ENCODE data around the gene ZDHHC5. TPM values are rescaled to one million over a fixed set of nuclear protein-coding genes. Genes with fewer than 3 reads are reported as not detected.

The ZDHHC5 gene
- total RNA-seq, 4 donors from 2014 or later = 34.0 to 49.2 (median 46.2) TPM

DNA sequence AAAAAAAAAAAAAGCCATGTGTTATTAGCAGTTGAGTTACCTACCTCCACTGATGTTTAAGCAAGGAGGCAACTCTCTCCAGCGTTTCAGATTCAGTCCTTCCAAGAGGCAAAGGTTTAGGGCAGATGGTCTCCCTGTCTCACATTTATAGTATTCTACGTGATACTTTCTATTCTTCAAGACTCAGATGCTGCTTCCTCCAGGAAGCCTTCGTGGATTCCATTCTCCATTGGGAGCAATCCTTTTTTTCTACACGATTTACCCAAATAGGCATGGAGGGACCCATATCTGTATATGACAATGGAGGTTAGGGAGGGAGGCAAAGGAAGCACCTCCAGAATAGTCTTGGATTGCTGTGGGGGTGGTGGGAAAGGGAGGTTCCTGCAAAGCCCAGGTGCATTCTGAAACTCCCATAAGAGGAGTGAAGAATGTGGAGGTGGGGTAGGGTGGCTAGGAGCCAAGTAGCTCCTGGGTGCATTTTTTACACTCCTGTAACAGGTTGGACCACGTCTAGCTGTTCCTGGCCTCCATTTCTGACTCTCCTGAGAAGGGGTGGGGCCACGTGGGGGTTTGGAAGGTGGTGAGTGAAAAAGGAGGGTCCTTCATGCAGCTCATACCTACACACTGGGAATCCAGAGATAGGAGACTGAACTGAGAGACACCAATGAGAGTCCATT is 34.4 kb upstream of the ZDHHC5 start:
- H3K27me3 ChIP-seq = peaks cover 10 to 15% (median 11%) of the 10 kb centered on the region in 3 donors
- no peak overlapping the region for H3K27ac ChIP-seq
- H3K4me1 ChIP-seq = peaks cover 0 to 5% of the 10 kb centered on the region in 2 donors
- DNase-seq (no peak), ATAC-seq (no peak)
- no peaks in the 10 kb centered on the region for H3K36me3 ChIP-seq
- no peaks in the 10 kb centered on the region for H3K9me3 ChIP-seq
- in situ Hi-C loops (cut with MboI; ENCODE audit: low sequenced_read_pairs in 4 of 4) = loop anchor here in 1 of 4 donors (25.0 kb wide), 2 partner anchors 171 to 296 kb away; partner anchors contain the start of genes P2RX3, RTN4RL2 and SSRP1
- TF ChIP-seq, protein P1, sequence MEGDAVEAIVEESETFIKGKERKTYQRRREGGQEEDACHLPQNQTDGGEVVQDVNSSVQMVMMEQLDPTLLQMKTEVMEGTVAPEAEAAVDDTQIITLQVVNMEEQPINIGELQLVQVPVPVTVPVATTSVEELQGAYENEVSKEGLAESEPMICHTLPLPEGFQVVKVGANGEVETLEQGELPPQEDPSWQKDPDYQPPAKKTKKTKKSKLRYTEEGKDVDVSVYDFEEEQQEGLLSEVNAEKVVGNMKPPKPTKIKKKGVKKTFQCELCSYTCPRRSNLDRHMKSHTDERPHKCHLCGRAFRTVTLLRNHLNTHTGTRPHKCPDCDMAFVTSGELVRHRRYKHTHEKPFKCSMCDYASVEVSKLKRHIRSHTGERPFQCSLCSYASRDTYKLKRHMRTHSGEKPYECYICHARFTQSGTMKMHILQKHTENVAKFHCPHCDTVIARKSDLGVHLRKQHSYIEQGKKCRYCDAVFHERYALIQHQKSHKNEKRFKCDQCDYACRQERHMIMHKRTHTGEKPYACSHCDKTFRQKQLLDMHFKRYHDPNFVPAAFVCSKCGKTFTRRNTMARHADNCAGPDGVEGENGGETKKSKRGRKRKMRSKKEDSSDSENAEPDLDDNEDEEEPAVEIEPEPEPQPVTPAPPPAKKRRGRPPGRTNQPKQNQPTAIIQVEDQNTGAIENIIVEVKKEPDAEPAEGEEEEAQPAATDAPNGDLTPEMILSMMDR (IDR thresholded peaks at IDR 0.05 in 4 of 5, conservative IDR thresholded peaks at IDR 0.05 in 1 of 5) = no peak
- TF ChIP-seq POLR2A (IDR thresholded peaks at IDR 0.05) = no peak
- no peak overlapping the region for H3K4me3 ChIP-seq
- intact Hi-C loops (cut with DNase I; ENCODE audit: low total_unique reads) = no loop called here

DNA sequence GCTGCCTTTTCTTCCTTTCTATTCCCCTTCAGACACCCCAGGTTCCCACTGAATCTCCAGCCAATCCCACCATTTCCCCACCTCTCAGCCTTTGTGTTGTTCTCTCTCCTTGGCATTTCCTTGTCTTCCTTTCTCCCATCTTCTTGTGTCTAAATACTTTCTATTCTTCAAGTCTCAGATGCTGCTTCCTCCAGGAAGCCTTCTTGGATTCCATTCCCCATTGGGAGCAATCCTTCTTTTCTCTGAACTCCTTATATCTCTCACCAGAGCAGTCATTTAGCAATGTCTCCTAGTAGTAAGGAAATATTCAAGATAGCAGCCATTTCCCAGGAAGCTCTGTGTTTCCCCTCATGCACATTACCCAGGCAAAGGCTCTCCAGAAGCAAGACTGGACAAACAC is 33.6 kb upstream of the ZDHHC5 start:
- TF ChIP-seq, protein P1 (IDR thresholded peaks at IDR 0.05 in 4 of 5, conservative IDR thresholded peaks at IDR 0.05 in 1 of 5) = no peak
- no peak for TF ChIP-seq POLR2A (IDR thresholded peaks at IDR 0.05)
- ATAC-seq (no peak), DNase-seq (no peak)
- no peaks in the 10 kb centered on the region for H3K36me3 ChIP-seq
- in situ Hi-C loops (cut with MboI; ENCODE audit: low sequenced_read_pairs in 4 of 4) (loop anchor here in 1 of 4 donors (25.0 kb wide), 2 partner anchors 172 to 297 kb away; partner anchors contain the start of genes P2RX3, RTN4RL2 and SSRP1), intact Hi-C loops (cut with DNase I; ENCODE audit: low total_unique reads) (no loop called here)
- H3K9me3 ChIP-seq = no peaks in the 10 kb centered on the region
- no peak overlapping the region for H3K4me3 ChIP-seq
- peaks cover 0 to 13% of the 10 kb centered on the region in 2 donors for H3K4me1 ChIP-seq
- peaks cover 14 to 19% (median 18%) of the 10 kb centered on the region in 3 donors for H3K27me3 ChIP-seq
- H3K27ac ChIP-seq = no peak overlapping the region

- Histone ChIP-seq H3K27me3 (peaks cover 14 to 19% (median 18%) of the 10 kb centered on the region in 3 donors), H3K4me1 (peaks cover 0 to 14% of the 10 kb centered on the region in 2 donors), H3K27ac (no peak overlapping the region), H3K9me3 (no peaks in the 10 kb centered on the region), H3K4me3 (no peak overlapping the region), H3K36me3 (no peaks in the 10 kb centered on the region)
- DNase-seq (no peak), ATAC-seq (no peak)
- in situ Hi-C loops (cut with MboI; ENCODE audit: low sequenced_read_pairs in 4 of 4) (loop anchor here in 1 of 4 donors (25.0 kb wide), 2 partner anchors 173 to 298 kb away; partner anchors contain the start of genes P2RX3, RTN4RL2 and SSRP1), intact Hi-C loops (cut with DNase I; ENCODE audit: low total_unique reads) (no loop called here)
- TF ChIP-seq POLR2A (IDR thresholded peaks at IDR 0.05) = no peak
- TF ChIP-seq, protein P1 (IDR thresholded peaks at IDR 0.05 in 4 of 5, conservative IDR thresholded peaks at IDR 0.05 in 1 of 5) = no peak
Measured at GRCh38 chr11:57635246-57635645, 32.7 kb upstream of the ZDHHC5 start.

GRCh38 chr11:57637626-57638004 is 30.3 kb upstream of the ZDHHC5 start:
- DNase-seq (no peak), ATAC-seq (no peak)
- no peaks in the 10 kb centered on the region for H3K9me3 ChIP-seq
- in situ Hi-C loops (cut with MboI; ENCODE audit: low sequenced_read_pairs in 4 of 4) = loop anchor here in 1 of 4 donors (25.0 kb wide), 2 partner anchors 175 to 300 kb away; partner anchors contain the start of genes P2RX3, RTN4RL2 and SSRP1
- peak overlapping the region; percentile 55 to 76 (median 63) for H3K4me3 ChIP-seq
- H3K4me1 ChIP-seq = peaks cover 0 to 20% of the 10 kb centered on the region in 2 donors
- intact Hi-C loops (cut with DNase I; ENCODE audit: low total_unique reads) = loop anchor here (1.0 to 2.0 kb wide), 2 partner anchors 39 to 68 kb away; no protein-coding TSS in a partner anchor
- H3K27ac ChIP-seq = peak overlapping the region in 1 of 4 donors; percentile 63
- no peaks in the 10 kb centered on the region for H3K36me3 ChIP-seq
- TF ChIP-seq, protein P1 (IDR thresholded peaks at IDR 0.05 in 4 of 5, conservative IDR thresholded peaks at IDR 0.05 in 1 of 5) = no peak
- TF ChIP-seq POLR2A (IDR thresholded peaks at IDR 0.05) = no peak
- H3K27me3 ChIP-seq = peaks cover 14 to 19% (median 18%) of the 10 kb centered on the region in 3 donors
